Activated CD8-positive, alpha-beta memory T cell treated with anti-CD3 and anti-CD28 coated beads, Interleukin-2, amount 10 ng/mL, durations not matched to agents 7 days and 5 days (primary cell): Measurements from ENCODE around the gene COL21A1. TPM values are rescaled to one million over a fixed set of nuclear protein-coding genes. Genes with fewer than 3 reads are reported as not detected.

Experiments
- ATAC-seq: fragments of 150-1000 bp; cut with Tn5 transposase; one replicate; pipeline ENCODE4 v1.10.0; 2021; ENCODE audit warnings: moderate library complexity
- CTCF ChIA-PET: fragments of 350-600 bp; sonication (Branson Sonifier 250); formaldehyde crosslinking; loops from one replicate; lab custom pipeline; 2021; ENCODE audit warnings: antibody characterized with exemption; lab: Charles Lee
- DNase-seq: peaks from one replicate; pipeline ENCODE4 v3.0.0-alpha.2; 2020
- H3K27ac Mint-ChIP-seq: one replicate; pipeline ENCODE4 v1.8.0; 2021; ENCODE audit warnings: mild to moderate bottlenecking, mixed read lengths
- H3K27me3 Mint-ChIP-seq: one replicate; pipeline ENCODE4 v1.8.0; 2021; ENCODE audit warnings: mixed read lengths
- H3K36me3 Mint-ChIP-seq: one replicate; pipeline ENCODE4 v1.8.0; 2021; ENCODE audit warnings: mild to moderate bottlenecking, mixed read lengths
- H3K4me1 Mint-ChIP-seq: one replicate; pipeline ENCODE4 v1.8.0; 2021; ENCODE audit warnings: mixed read lengths
- H3K4me3 Mint-ChIP-seq: one replicate; pipeline ENCODE4 v1.8.0; 2021; ENCODE audit warnings: mild to moderate bottlenecking, moderate library complexity, mixed read lengths
- H3K9me3 Mint-ChIP-seq: one replicate; pipeline ENCODE4 v1.8.0; 2022; ENCODE audit warnings: low read depth, mixed read lengths
- total RNA-seq, 2 experiments: library from RNA; stranded (reverse); gene quantifications; one replicate each; pipeline ENCODE4 v1.2.3, GENCODE V29; 2021

Gene COL21A1
- total RNA-seq, 2 experiments from 2014 or later: not detected

GRCh38 chr6:56238352-56238751, 9.0 kb downstream of the COL21A1 start:
- DNase-seq (no peak), ATAC-seq (no peak)
- peaks cover 7% of the 10 kb centered on the region for H3K9me3 Mint-ChIP-seq
- no peaks in the 10 kb centered on the region for H3K4me1 Mint-ChIP-seq
- no peak overlapping the region for H3K27ac Mint-ChIP-seq
- CTCF ChIA-PET: no interaction called here
- no peaks in the 10 kb centered on the region for H3K36me3 Mint-ChIP-seq
- no peaks in the 10 kb centered on the region for H3K27me3 Mint-ChIP-seq
- H3K4me3 Mint-ChIP-seq: no peak overlapping the region

- Mint-ChIP-seq H3K4me1 (no peaks in the 10 kb centered on the region), H3K27me3 (no peaks in the 10 kb centered on the region), H3K27ac (no peak overlapping the region), H3K9me3 (peaks cover 7% of the 10 kb centered on the region), H3K36me3 (no peaks in the 10 kb centered on the region), H3K4me3 (no peak overlapping the region)
- CTCF ChIA-PET: no interaction called here
- ATAC-seq (no peak), DNase-seq (no peak)
These were observed 12.1 kb downstream of the COL21A1 start for GRCh38 chr6:56235245-56235644.

- no peak overlapping the region for H3K27ac Mint-ChIP-seq
These were observed 14.9 kb downstream of the COL21A1 start for GRCh38 chr6:56232436-56232835.

GRCh38 chr6:56231827-56232226, 15.6 kb downstream of the COL21A1 start:
- CTCF ChIA-PET: no interaction called here
- ATAC-seq (no peak), DNase-seq (no peak)
- Mint-ChIP-seq H3K9me3 (peaks cover 5% of the 10 kb centered on the region), H3K4me1 (no peaks in the 10 kb centered on the region), H3K27ac (no peak overlapping the region), H3K36me3 (no peaks in the 10 kb centered on the region), H3K4me3 (no peak overlapping the region), H3K27me3 (no peaks in the 10 kb centered on the region)

More at GRCh38 chr6:56232436-56232835, 14.9 kb downstream of the COL21A1 start:
- Mint-ChIP-seq H3K9me3 (peaks cover 5% of the 10 kb centered on the region), H3K27me3 (no peaks in the 10 kb centered on the region), H3K4me1 (no peaks in the 10 kb centered on the region), H3K4me3 (no peak overlapping the region), H3K36me3 (no peaks in the 10 kb centered on the region)
- ATAC-seq (no peak), DNase-seq (no peak)
- CTCF ChIA-PET: no interaction called here

GRCh38 chr6:56230976-56231566, 16.3 kb downstream of the COL21A1 start:
- Mint-ChIP-seq H3K4me3 (no peak overlapping the region), H3K27ac (no peak overlapping the region), H3K9me3 (peaks cover 5% of the 10 kb centered on the region), H3K36me3 (no peaks in the 10 kb centered on the region), H3K27me3 (no peaks in the 10 kb centered on the region), H3K4me1 (no peaks in the 10 kb centered on the region)
- no peak for DNase-seq
- no peak for ATAC-seq
- CTCF ChIA-PET: no interaction called here

- no peak overlapping the region for H3K27ac Mint-ChIP-seq
- no peak for DNase-seq
- no peaks in the 10 kb centered on the region for H3K27me3 Mint-ChIP-seq
- H3K4me3 Mint-ChIP-seq: no peak overlapping the region
- ATAC-seq: no peak
- CTCF ChIA-PET: no interaction called here
- H3K4me1 Mint-ChIP-seq: no peaks in the 10 kb centered on the region
- H3K36me3 Mint-ChIP-seq: no peaks in the 10 kb centered on the region
- H3K9me3 Mint-ChIP-seq: no peaks in the 10 kb centered on the region
These were observed 20.1 kb downstream of the COL21A1 start for GRCh38 chr6:56227071-56227879.

GRCh38 chr6:56223995-56224394, 23.4 kb downstream of the COL21A1 start:
- Mint-ChIP-seq H3K4me3 (no peak overlapping the region), H3K36me3 (no peaks in the 10 kb centered on the region), H3K27me3 (no peaks in the 10 kb centered on the region), H3K27ac (no peak overlapping the region), H3K4me1 (no peaks in the 10 kb centered on the region), H3K9me3 (no peaks in the 10 kb centered on the region)
- ATAC-seq (no peak), DNase-seq (no peak)
- CTCF ChIA-PET: no interaction called here

- Mint-ChIP-seq H3K9me3 (no peaks in the 10 kb centered on the region), H3K4me1 (no peaks in the 10 kb centered on the region), H3K27ac (no peak overlapping the region), H3K36me3 (no peaks in the 10 kb centered on the region), H3K27me3 (no peaks in the 10 kb centered on the region), H3K4me3 (no peak overlapping the region)
- CTCF ChIA-PET: no interaction called here
- ATAC-seq (no peak), DNase-seq (no peak)
These were observed 24.9 kb downstream of the COL21A1 start for GRCh38 chr6:56222499-56222898.

- Mint-ChIP-seq H3K27ac (no peak overlapping the region), H3K4me3 (no peak overlapping the region), H3K4me1 (no peaks in the 10 kb centered on the region), H3K9me3 (no peaks in the 10 kb centered on the region), H3K27me3 (no peaks in the 10 kb centered on the region), H3K36me3 (no peaks in the 10 kb centered on the region)
- ATAC-seq: no peak
- DNase-seq: no peak
- CTCF ChIA-PET: no interaction called here
These were observed 27.3 kb downstream of the COL21A1 start for GRCh38 chr6:56220078-56220477.

- Mint-ChIP-seq H3K36me3 (no peaks in the 10 kb centered on the region), H3K4me1 (no peaks in the 10 kb centered on the region), H3K4me3 (no peak overlapping the region), H3K27me3 (no peaks in the 10 kb centered on the region), H3K27ac (no peak overlapping the region), H3K9me3 (peaks cover under 1% of the 10 kb centered on the region)
- ATAC-seq (no peak), DNase-seq (no peak)
- CTCF ChIA-PET: no interaction called here
These were observed 32.7 kb downstream of the COL21A1 start for GRCh38 chr6:56214703-56215101.

- CTCF ChIA-PET: no interaction called here
- no peaks in the 10 kb centered on the region for H3K36me3 Mint-ChIP-seq
- ATAC-seq: no peak
- no peak for DNase-seq
- H3K9me3 Mint-ChIP-seq: peaks cover 2% of the 10 kb centered on the region
- H3K27me3 Mint-ChIP-seq: no peaks in the 10 kb centered on the region
- no peak overlapping the region for H3K27ac Mint-ChIP-seq
- no peak overlapping the region for H3K4me3 Mint-ChIP-seq
- no peaks in the 10 kb centered on the region for H3K4me1 Mint-ChIP-seq
These were observed 33.2 kb downstream of the COL21A1 start for GRCh38 chr6:56214041-56214702.

GRCh38 chr6:56211724-56212123, 35.7 kb downstream of the COL21A1 start:
- DNase-seq (no peak), ATAC-seq (no peak)
- H3K9me3 Mint-ChIP-seq: peaks cover 2% of the 10 kb centered on the region
- H3K4me3 Mint-ChIP-seq: no peak overlapping the region
- H3K36me3 Mint-ChIP-seq: no peaks in the 10 kb centered on the region
- H3K27me3 Mint-ChIP-seq: no peaks in the 10 kb centered on the region
- no peaks in the 10 kb centered on the region for H3K4me1 Mint-ChIP-seq
- no peak overlapping the region for H3K27ac Mint-ChIP-seq
- CTCF ChIA-PET: no interaction called here

GRCh38 chr6:56204134-56204533, 43.2 kb downstream of the COL21A1 start:
- H3K4me1 Mint-ChIP-seq: no peaks in the 10 kb centered on the region
- no peaks in the 10 kb centered on the region for H3K27me3 Mint-ChIP-seq
- H3K27ac Mint-ChIP-seq: no peak overlapping the region
- ATAC-seq (no peak), DNase-seq (no peak)
- no peak overlapping the region for H3K4me3 Mint-ChIP-seq
- H3K36me3 Mint-ChIP-seq: no peaks in the 10 kb centered on the region
- CTCF ChIA-PET: no interaction called here
- H3K9me3 Mint-ChIP-seq: peaks cover 9% of the 10 kb centered on the region

- CTCF ChIA-PET: no interaction called here
These were observed 47.4 kb downstream of the COL21A1 start for GRCh38 chr6:56199956-56200355.

More at GRCh38 chr6:56199956-56200355, 47.4 kb downstream of the COL21A1 start:
- no peaks in the 10 kb centered on the region for H3K36me3 Mint-ChIP-seq
- no peaks in the 10 kb centered on the region for H3K4me1 Mint-ChIP-seq
- H3K27ac Mint-ChIP-seq: no peak overlapping the region
- no peaks in the 10 kb centered on the region for H3K27me3 Mint-ChIP-seq
- no peak overlapping the region for H3K4me3 Mint-ChIP-seq
- peaks cover 9% of the 10 kb centered on the region for H3K9me3 Mint-ChIP-seq
- DNase-seq (no peak), ATAC-seq (no peak)
